ENCODE results near the gene CCDC57. TPM values are rescaled to one million over a fixed set of nuclear protein-coding genes. Genes with fewer than 3 reads are reported as not detected.
A peak's percentile ranks its signal among the peaks of the same experiment; 100 is the strongest.

CCDC57 gene
- total and polyA plus RNA-seq, 9 of the 15 experiments (the other 6 are each of a cell fraction or from before 2014, with no cell fraction given): 0.83 to 36.2 (median 13.6) TPM

DNA sequence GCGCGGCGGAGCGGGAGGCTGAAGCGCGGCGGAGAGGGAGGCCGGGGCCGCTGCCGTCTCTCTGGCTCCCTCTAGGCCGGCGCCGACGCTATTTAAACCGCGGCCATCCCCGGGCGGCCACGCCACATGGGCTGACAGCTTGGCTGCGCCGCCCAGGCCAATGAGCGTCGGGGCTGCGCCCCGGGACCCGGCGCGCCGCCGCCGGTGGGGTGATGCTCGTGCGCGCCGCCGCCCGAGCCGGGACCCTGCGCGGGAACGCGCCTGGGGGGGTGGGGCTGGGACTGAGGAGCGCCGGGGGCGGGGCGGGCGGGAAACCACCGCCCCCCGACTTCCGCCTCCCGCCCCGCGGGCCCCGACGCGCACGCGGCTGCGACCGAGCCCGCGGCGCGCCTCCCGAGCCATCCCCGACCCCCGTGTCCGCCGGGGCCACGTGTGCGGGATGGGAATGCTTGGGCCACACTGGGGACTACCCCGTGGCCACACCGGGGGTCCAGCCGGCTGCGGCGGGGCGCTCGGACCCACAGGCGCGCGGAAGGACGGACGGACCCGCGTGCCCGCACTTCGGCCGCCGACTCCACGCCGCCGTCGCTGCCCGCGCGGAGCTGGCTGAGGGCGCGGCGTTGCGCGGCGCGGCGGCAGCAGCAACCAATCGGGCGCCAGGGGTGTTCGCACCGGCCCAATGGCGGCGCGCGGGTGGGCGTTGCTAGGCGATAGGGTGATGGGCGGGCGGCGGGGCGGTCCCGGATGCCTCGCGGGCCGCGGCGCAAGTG, 114.3 kb downstream of the CCDC57 start, which contains the start of gene FASN (continued):
- TF ChIP-seq, protein P1, sequence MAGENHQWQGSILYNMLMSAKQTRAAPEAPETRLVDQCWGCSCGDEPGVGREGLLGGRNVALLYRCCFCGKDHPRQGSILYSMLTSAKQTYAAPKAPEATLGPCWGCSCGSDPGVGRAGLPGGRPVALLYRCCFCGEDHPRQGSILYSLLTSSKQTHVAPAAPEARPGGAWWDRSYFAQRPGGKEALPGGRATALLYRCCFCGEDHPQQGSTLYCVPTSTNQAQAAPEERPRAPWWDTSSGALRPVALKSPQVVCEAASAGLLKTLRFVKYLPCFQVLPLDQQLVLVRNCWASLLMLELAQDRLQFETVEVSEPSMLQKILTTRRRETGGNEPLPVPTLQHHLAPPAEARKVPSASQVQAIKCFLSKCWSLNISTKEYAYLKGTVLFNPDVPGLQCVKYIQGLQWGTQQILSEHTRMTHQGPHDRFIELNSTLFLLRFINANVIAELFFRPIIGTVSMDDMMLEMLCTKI (IDR thresholded peaks at IDR 0.05; ENCODE audit: partially characterized antibody): no peak
- no peak for TF ChIP-seq NFRKB (IDR thresholded peaks at IDR 0.05; ENCODE audit: low read depth)
- TF ChIP-seq RBM39 (optimal IDR thresholded peaks at IDR 0.05; ENCODE audit: low read depth, low read length): no peak
- TF ChIP-seq, protein P2, sequence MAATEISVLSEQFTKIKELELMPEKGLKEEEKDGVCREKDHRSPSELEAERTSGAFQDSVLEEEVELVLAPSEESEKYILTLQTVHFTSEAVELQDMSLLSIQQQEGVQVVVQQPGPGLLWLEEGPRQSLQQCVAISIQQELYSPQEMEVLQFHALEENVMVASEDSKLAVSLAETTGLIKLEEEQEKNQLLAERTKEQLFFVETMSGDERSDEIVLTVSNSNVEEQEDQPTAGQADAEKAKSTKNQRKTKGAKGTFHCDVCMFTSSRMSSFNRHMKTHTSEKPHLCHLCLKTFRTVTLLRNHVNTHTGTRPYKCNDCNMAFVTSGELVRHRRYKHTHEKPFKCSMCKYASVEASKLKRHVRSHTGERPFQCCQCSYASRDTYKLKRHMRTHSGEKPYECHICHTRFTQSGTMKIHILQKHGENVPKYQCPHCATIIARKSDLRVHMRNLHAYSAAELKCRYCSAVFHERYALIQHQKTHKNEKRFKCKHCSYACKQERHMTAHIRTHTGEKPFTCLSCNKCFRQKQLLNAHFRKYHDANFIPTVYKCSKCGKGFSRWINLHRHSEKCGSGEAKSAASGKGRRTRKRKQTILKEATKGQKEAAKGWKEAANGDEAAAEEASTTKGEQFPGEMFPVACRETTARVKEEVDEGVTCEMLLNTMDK (IDR thresholded peaks at IDR 0.05; ENCODE audit: borderline replicate concordance, insufficient read depth, low read depth, low read length, poor library complexity, severe bottlenecking): peak; percentile 64
- TF ChIP-seq ZNF584 (CRISPR knock-in tag; IDR thresholded peaks at IDR 0.05; ENCODE audit: low read depth): peak; percentile 96
- peak; percentile 93 for TF ChIP-seq POLR2G (IDR thresholded peaks at IDR 0.05; ENCODE audit: low read depth, low read length)
- no peak for TF ChIP-seq HMGN3 (IDR thresholded peaks at IDR 0.05; ENCODE audit: borderline replicate concordance, extremely low read depth, insufficient read length, low read depth, low read length)
- TF ChIP-seq U2AF2 (optimal IDR thresholded peaks at IDR 0.05; ENCODE audit: low read depth, low read length): no peak
- TF ChIP-seq EP400 (IDR thresholded peaks at IDR 0.05): no peak; the same call in 1 of the 2 replicates
- TF ChIP-seq ZNF347 (CRISPR knock-in tag; IDR thresholded peaks at IDR 0.05; ENCODE audit: low read depth): no peak
- no peak for TF ChIP-seq ZNF140 (CRISPR knock-in tag; IDR thresholded peaks at IDR 0.05)
- TF ChIP-seq ZBTB17 (CRISPR knock-in tag; IDR thresholded peaks at IDR 0.05): no peak
- 0 out of 2 replicates have a peak, but pooled peaks have one; percentile 25 for TF ChIP-seq DMBX1 (CRISPR knock-in tag; IDR thresholded peaks at IDR 0.05; ENCODE audit: borderline replicate concordance)
- peak; percentile 63 for TF ChIP-seq POLR2B (IDR thresholded peaks at IDR 0.05; ENCODE audit: low read depth, partially characterized antibody)
- TF ChIP-seq THRAP3 (IDR thresholded peaks at IDR 0.05; ENCODE audit: borderline replicate concordance): no peak
- TF ChIP-seq BACH1 (tag; IDR thresholded peaks at IDR 0.05): no peak; the same call in 1 of the 2 replicates
- no peak for TF ChIP-seq GABPB2 (CRISPR knock-in tag; conservative IDR thresholded peaks at IDR 0.05)
- no peak for TF ChIP-seq ZKSCAN1 (IDR thresholded peaks at IDR 0.05; ENCODE audit: low read depth, low read length)
- peak; percentile 90 for TF ChIP-seq ZNF589 (CRISPR knock-in tag; IDR thresholded peaks at IDR 0.05; ENCODE audit: low read depth)
- TF ChIP-seq ZNF764 (CRISPR knock-in tag; IDR thresholded peaks at IDR 0.05; ENCODE audit: low read depth): no peak
- TF ChIP-seq, protein P3, sequence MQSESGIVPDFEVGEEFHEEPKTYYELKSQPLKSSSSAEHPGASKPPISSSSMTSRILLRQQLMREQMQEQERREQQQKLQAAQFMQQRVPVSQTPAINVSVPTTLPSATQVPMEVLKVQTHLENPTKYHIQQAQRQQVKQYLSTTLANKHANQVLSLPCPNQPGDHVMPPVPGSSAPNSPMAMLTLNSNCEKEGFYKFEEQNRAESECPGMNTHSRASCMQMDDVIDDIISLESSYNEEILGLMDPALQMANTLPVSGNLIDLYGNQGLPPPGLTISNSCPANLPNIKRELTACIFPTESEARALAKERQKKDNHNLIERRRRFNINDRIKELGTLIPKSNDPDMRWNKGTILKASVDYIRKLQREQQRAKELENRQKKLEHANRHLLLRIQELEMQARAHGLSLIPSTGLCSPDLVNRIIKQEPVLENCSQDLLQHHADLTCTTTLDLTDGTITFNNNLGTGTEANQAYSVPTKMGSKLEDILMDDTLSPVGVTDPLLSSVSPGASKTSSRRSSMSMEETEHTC (IDR thresholded peaks at IDR 0.05): no peak
- no peak for TF ChIP-seq CBFB (CRISPR knock-in tag; IDR thresholded peaks at IDR 0.05)
